ENCODE data around the gene TTLL10.

The TTLL10 gene, protein sequence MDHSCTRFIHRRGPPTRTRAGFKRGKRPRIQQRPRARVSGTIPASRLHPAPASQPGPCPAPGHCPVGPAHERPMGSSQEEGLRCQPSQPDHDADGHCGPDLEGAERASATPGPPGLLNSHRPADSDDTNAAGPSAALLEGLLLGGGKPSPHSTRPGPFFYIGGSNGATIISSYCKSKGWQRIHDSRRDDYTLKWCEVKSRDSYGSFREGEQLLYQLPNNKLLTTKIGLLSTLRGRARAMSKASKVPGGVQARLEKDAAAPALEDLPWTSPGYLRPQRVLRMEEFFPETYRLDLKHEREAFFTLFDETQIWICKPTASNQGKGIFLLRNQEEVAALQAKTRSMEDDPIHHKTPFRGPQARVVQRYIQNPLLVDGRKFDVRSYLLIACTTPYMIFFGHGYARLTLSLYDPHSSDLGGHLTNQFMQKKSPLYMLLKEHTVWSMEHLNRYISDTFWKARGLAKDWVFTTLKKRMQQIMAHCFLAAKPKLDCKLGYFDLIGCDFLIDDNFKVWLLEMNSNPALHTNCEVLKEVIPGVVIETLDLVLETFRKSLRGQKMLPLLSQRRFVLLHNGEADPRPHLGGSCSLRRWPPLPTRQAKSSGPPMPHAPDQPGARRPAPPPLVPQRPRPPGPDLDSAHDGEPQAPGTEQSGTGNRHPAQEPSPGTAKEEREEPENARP

GRCh38 chr1:1173793-1174415 lies at the start of gene TTLL10:
Gene TTLL10 (plus strand): TSS chr1:1173880. CDS start chr1:1179216, 5,336 bp downstream.
- DNase-seq (ENCODE audit: low spot score): no peak

GRCh38 chr1:1124508-1124785 lies 49.2 kb upstream of the TTLL10 start:
- no peak for DNase-seq (ENCODE audit: low spot score)

DNA sequence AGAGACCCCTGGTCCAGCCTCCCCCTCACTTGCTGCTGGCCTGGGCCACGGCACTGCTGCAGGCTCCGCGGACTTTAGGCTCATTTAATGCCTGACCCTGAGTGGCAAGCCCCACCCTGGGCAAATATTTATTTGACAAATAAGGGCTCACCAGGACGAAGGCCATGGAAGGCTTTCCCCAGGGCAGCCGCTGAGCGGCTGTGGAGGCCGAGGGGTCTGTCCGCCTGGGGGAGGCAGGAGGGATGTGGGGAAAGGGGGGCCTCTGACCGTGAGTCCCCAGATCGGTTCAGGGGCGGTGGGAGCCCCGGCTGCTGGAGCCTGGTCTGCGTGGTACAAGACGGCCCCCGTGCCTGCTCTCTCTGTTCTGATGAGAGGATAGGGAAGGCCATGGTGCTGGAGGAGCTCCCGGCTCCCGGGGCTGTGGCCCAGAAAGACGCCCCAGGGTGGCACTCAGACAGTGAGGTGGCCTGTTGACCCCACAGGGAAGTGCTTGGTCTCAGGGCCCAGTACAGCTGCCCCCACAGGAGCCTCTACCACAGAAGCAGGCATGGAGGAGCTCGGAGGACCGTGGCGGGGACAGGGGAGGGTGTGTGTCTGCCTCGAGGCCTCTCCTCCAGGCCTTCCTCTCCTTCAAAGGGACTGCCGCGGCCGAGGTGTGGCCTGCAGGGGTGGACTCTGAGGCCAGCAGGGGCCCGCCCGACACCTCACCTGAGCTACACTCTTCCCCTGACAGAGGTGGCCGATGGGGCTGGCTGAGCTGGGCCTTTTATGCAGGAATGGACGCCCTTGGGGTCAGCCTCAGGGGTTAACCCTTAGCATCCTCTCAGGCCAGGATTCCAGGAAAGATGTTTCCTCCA lies 48.7 kb upstream of the TTLL10 start:
- DNase-seq (ENCODE audit: low spot score): no peak

DNA sequence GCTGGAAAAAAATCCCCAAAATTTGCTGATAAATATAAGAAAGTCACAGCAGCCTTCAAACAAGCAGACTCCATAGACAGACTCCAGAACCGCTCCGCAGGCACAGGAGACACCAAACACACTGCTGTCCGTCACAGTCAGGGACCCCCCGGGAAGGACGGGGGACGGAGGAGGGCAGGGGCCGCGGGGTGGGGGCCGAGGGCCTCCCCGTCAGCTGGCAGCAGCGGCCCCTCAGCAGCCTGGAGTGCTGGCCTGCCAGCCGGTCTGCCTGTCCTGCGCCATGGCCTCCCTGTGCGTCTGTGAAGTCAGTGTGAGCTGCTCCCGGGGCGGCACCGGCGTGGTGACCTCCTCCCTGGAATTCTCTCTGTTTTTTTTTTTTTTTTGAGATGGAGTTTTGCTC lies 47.7 kb upstream of the TTLL10 start:
- no peak for DNase-seq (ENCODE audit: low spot score)

DNA sequence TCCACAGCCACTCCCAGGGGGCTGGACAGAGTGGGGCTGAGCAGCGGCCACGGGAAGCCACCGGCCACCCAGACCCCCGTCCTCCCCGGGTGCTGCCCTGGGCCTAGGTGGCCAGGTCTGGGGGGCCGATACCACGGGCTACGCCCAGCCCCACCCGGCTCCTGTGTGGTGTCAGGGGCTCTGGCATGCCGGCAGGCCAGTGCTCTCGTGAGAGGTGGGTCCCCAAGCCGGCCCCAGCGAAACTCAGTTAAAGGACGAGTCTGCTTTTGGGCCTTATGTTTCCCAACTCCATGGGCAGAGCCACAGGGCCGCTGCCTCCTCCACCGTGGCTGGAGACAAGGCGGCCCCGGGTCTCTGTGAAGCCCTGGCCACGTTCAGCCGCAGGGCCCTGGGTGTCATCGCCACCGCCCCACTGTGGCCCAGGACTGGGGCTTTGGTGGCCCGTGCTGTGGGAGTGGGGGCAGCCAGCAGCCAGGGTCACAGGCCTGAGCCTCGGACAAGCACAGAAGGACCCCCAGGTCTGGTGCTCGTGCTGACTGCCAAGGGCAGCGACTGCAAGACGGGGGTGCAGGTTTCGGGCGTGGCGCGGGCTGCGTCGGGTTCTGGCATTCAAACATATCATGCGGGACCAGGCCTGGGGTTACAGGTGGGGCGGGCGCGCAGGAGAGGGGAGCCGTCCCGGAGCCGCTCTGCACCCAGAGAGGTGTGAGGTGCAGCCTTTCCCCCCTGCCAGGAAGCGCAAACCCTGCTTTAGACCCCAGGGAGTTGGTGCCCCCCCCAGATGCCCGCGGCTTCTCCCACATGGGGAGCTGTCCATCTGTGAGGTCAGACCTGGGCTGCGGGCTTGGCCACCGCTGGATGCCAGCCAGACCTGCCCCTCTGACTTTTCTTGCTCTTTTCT lies 45.9 kb upstream of the TTLL10 start:
- DNase-seq (ENCODE audit: low spot score): no peak

- no peak for DNase-seq (ENCODE audit: low spot score)
These were observed 45.1 kb upstream of the TTLL10 start for GRCh38 chr1:1128454-1129139.

DNA sequence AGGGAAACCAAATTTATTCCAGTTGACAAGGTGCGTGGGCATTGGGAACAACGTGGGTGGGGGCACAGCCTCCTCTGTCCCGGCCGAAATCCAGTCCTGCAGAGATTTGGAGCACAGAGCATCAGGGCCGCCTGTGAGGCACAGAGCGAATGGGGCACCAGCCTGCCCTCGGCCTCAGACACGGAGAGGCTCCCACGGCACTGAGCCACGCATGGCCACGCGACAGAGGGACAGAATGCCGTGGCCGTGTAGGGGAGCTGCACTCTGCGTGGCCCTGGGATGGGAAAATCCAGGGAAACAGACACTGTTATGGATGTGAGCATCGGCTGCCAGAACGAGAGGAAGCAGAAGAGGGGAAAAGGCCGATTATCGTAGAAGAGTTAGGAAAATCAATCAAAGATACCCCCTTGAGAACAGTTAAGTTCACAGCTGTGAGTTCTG lies 44.3 kb upstream of the TTLL10 start:
- no peak for DNase-seq (ENCODE audit: low spot score)

- DNase-seq (ENCODE audit: low spot score): no peak
These were observed 43.2 kb upstream of the TTLL10 start for GRCh38 chr1:1130206-1131120.

DNA sequence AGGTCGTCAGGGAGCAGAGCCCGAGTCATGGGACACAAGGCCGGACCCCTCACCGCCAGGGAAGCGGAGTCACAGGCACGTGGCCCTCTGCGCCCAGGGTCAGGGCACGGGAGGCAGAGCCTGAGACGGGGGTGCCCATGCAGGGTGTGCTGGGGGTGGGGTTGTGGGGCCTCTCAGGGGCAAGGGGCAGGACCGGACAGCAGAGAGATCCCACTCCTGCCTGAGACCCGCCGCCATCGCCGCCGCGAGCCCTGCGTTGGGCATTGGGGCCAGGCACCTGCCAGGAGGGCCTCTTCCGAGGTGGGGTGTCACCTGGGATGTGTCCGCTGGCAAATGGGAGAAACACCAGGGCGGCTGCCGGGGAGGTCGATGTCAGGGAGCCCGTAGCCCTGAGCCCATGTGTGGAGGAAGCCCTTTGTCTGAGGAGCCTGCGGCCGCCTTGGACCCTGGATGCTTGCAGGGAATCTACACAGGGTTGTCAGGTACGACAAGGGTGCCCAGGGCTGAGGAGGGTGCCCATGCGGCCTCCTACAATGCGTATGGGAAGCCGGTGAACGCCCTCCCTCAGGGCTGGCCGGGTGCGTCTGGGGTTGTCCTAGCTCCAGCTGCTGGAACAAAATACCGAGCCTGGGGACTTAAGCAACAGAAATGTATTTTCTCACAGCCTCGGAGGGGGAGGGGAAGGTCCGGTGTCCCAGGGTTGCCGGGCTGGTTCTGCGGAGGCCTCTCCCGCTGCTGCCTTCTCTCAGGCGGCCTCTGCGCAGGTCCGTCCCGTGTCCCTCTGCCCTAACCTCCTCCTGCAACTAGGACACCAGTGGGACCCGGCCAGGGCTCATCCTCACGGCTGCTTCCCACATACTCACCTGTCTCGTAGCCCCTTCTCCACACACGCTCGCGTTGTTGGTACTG lies 41.4 kb upstream of the TTLL10 start:
- DNase-seq (ENCODE audit: low spot score): no peak

DNA sequence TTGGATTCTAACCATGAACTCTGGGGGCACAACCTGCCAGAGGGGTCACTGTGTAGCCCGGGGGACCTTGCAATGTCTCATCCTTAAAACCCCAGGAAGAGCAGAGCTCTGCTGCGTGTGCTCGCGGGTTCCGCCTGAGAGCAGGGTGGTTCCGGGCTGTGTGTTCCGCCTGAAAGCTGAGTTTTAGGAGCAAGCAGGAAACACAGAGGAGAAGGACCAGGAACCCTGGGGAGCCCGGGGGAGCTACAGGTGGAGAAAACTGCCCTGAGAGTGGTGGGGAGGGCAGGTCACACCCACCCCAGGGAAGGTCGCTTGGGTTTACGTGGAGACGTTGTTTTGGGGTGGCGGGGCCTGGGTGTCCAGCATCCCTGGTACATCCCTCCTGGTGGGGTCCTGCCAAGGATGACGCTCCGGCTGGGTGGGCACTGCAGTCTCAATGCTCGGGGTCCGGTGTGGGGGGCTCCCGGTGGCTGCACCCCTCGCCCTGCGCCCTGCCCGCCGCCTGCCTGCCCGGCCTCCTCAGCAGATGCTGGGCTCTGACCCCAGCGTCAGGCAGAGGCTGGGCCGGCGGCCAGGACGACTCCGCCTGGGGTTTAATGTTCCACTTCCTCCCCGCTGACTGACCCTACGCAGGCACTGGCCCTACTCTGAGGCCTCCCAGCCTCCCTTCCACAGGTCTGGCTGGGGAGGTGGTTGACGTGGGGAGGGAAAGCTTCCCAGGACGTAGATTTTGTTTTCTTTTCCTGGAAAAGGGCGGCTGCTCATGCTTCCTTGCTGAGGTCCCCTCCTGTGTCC lies 40.5 kb upstream of the TTLL10 start:
- DNase-seq (ENCODE audit: low spot score): no peak

DNA sequence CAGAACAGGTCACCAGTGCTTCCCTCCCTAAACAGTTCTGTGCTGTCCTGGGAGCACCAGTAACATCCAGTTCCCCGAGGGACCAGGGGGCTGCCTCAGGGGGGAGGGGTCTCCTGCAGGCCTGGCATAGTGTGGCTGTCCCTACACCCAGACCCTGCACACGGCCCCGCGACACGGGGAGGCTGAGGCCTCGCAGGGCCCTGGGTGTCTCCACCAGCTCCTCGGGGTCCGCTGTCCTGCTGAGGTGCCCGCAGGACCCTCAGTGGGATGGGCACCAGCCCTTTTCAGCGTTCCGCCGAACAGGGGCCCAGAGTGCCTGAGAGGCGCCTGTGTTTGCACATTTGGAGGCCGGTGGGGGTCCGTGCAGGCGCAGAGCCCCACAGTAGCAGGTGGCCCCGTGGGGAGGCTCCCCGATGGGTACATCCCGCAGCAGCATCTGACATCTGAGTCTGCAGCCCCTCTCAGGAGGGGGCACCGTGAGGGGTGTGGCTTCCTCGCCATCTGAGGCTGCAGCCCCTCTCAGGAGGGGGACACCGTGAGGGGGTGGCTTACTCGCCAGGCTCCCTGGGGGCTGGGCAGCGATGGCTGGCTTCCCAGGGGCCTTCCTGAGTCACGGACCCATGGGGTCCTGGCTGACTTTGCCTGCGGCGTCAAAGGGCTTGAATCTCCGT lies 39.2 kb upstream of the TTLL10 start:
- no peak for DNase-seq (ENCODE audit: low spot score)

- no peak for DNase-seq (ENCODE audit: low spot score)
These were observed 38.1 kb upstream of the TTLL10 start for GRCh38 chr1:1135339-1136136.

- no peak for DNase-seq (ENCODE audit: low spot score)
These were observed 37.0 kb upstream of the TTLL10 start for GRCh38 chr1:1136547-1137230.

GRCh38 chr1:1137256-1138045 lies 36.2 kb upstream of the TTLL10 start:
- DNase-seq (ENCODE audit: low spot score): peak; percentile 51

DNA sequence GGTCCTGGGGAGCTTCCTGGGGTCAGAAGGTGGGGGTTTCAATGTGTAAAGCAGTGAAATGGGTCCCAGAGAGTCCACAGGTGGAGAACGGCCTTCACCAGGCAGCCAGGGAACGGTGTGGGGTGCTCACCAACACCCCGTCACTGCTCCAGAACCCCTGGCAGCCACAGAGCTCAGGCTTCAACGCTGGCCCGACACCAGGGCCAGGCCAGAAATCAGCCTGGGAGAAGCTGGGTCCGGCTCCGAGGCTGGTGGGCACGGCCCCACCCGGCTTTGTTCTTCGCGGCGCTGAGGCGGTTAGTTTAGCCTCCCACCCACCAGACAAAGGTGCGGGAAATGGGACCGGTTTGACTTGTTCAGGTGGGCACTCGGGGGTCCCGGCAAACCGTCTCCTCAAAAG lies 33.0 kb upstream of the TTLL10 start:
- DNase-seq (ENCODE audit: low spot score): no peak

Data from activated CD4-positive, alpha-beta T cell treated with anti-CD3 and anti-CD28 coated beads, Interleukin-2, Interleukin-4, amounts not matched to agents 100 ng/mL and 50 ng/mL, durations not matched to agents 16 hours and 8 hours (primary cell).